BLaER1 treated with 17β-estradiol and CSF1 and Interleukin-3, amounts not matched to agents 10 nM and 100 nM (cell line): ENCODE data around the gene RNF150.

Experiments
- H3K27ac ChIP-seq, 11 experiments: shearing (Covaris generic); formaldehyde crosslinking; 2 replicates each; pipeline ENCODE4 v1.8.1; 2022
- H3K27me3 ChIP-seq, 11 experiments: shearing (Covaris generic); formaldehyde crosslinking; 2 replicates each; pipeline ENCODE4 v1.8.1; 2022
- H3K36me3 ChIP-seq, 11 experiments: shearing (Covaris generic); formaldehyde crosslinking; 2 replicates each; pipeline ENCODE4 v1.8.1; 2022
- H3K4me1 ChIP-seq, 10 experiments: shearing (Covaris generic); formaldehyde crosslinking; 2 replicates each; pipeline ENCODE4 v1.8.1; 2022
- H3K4me2 ChIP-seq, 11 experiments: shearing (Covaris generic); formaldehyde crosslinking; 2 replicates each; pipeline ENCODE4 v1.8.1; 2022
- H3K4me3 ChIP-seq, 10 experiments: shearing (Covaris generic); formaldehyde crosslinking; 2 replicates each; pipeline ENCODE4 v1.8.1; 2022
- H3K9ac ChIP-seq, 11 experiments: shearing (Covaris generic); formaldehyde crosslinking; 2 replicates each; pipeline ENCODE4 v1.8.1; 2022
- H3K9me3 ChIP-seq, 11 experiments: shearing (Covaris generic); formaldehyde crosslinking; replicated peaks in 1 of 11; 2 replicates each; pipeline ENCODE4 v1.8.1; 2022
- H4K20me1 ChIP-seq, 11 experiments: shearing (Covaris generic); formaldehyde crosslinking; 2 replicates each; pipeline ENCODE4 v1.8.1; 2022
- Cebpa-rat ChIP-seq, 11 experiments: shearing (Covaris generic); IDR thresholded peaks; 2 replicates each; pipeline ENCODE4 v1.8.1; 2022

Gene RNF150

DNA sequence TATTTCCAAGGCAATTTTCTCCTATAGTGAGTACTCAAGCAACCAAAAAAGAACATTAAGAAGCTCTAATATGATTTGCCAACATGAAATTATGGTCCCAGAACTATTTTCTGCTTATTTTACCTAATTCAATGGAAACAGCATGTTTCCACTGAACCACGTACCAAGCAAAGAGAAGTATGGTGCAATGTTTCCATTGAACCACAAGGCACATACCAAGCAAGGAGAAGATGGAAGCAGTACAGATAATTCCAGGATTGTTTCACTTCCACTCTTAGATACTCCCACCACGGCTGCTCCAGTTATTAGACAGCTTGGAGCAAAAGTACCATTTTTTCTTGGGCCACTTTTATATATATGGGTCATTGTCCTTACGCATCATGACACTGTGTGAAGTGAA, 164.9 kb downstream of the RNF150 start:
- Histone ChIP-seq H3K9me3 (no peaks in the 10 kb centered on the region), H4K20me1 (no peaks in the 10 kb centered on the region), H3K9ac (no peak overlapping the region), H3K27ac (no peak overlapping the region), H3K36me3 (no peaks in the 10 kb centered on the region), H3K4me2 (no peak overlapping the region), H3K4me1 (no peaks in the 10 kb centered on the region), H3K4me3 (no peak overlapping the region), H3K27me3 (no peaks in the 10 kb centered on the region)
- no peak for TF ChIP-seq Cebpa-rat (IDR thresholded peaks at IDR 0.05)

- no peak for TF ChIP-seq Cebpa-rat (IDR thresholded peaks at IDR 0.05)
- no peak overlapping the region for H3K4me2 ChIP-seq
- no peak overlapping the region for H3K27ac ChIP-seq
- no peak overlapping the region for H3K4me3 ChIP-seq
- no peaks in the 10 kb centered on the region for H3K9me3 ChIP-seq
- H3K9ac ChIP-seq: no peak overlapping the region
- no peaks in the 10 kb centered on the region for H3K4me1 ChIP-seq
- H3K36me3 ChIP-seq: no peaks in the 10 kb centered on the region
- H3K27me3 ChIP-seq: no peaks in the 10 kb centered on the region
- no peaks in the 10 kb centered on the region for H4K20me1 ChIP-seq
These were observed 169.4 kb downstream of the RNF150 start for GRCh38 chr4:140963883-140964282.

DNA sequence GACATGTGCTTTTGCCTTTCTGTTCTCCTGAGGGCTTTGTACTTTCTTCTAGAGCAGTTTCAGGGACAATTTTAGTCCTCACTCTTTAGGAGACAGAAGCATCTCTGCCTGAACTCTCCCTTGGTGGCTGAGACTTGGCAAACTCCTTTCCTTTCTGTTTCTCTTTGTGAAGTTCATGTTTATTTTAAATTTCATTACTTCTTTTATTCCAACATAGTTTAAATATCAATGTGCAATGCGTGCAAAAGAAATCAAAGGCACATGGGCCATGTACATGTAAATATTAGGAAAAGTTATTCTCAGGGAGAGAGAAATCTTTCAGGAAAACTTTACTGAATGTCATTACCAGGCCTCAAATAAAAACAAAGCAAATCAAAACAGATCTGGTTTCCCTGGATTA, 177.6 kb downstream of the RNF150 start:
- Histone ChIP-seq H3K27me3 (no peaks in the 10 kb centered on the region), H4K20me1 (no peaks in the 10 kb centered on the region), H3K4me1 (no peaks in the 10 kb centered on the region), H3K9me3 (peaks cover 4 to 8% (median 6%) of the 10 kb centered on the region in 11 experiments; a peak in 14 of 22 replicates), H3K9ac (no peak overlapping the region), H3K36me3 (no peaks in the 10 kb centered on the region), H3K4me3 (no peak overlapping the region), H3K4me2 (no peak overlapping the region), H3K27ac (no peak overlapping the region)
- TF ChIP-seq Cebpa-rat (IDR thresholded peaks at IDR 0.05): no peak

GRCh38 chr4:140952717-140953116, 180.6 kb downstream of the RNF150 start:
- Histone ChIP-seq H3K4me3 (no peak overlapping the region), H3K4me2 (no peak overlapping the region), H3K9me3 (peaks cover 4 to 8% (median 6%) of the 10 kb centered on the region in 11 experiments; a peak in 14 of 22 replicates), H3K27me3 (no peaks in the 10 kb centered on the region), H3K36me3 (no peaks in the 10 kb centered on the region), H3K4me1 (no peaks in the 10 kb centered on the region), H3K9ac (no peak overlapping the region), H3K27ac (no peak overlapping the region), H4K20me1 (no peaks in the 10 kb centered on the region)
- TF ChIP-seq Cebpa-rat (IDR thresholded peaks at IDR 0.05): no peak

DNA sequence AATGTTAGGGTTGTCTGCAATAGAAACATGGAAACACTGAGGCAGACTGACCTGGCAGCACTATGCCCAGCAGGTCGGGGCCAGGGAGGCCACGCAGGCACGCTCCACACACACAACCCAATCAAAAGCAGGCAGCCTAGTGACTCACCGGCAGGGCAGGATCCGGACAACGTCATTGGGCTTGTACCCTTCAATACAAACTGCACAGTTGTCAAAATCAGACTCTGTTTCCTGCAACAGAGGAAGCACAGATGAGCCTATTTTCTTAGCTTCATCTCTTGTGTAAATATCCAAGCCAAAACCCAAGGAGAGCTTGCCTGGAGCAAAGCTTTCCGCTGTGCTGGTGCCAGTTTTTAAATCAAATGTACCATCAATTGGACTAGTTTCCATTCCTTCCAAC, 185.8 kb downstream of the RNF150 start:
- Histone ChIP-seq H3K4me2 (no peak overlapping the region), H3K9ac (no peak overlapping the region), H3K36me3 (no peaks in the 10 kb centered on the region), H3K4me3 (no peak overlapping the region), H3K27ac (no peak overlapping the region), H3K9me3 (no peaks in the 10 kb centered on the region), H3K4me1 (no peaks in the 10 kb centered on the region), H4K20me1 (no peaks in the 10 kb centered on the region), H3K27me3 (no peaks in the 10 kb centered on the region)
- TF ChIP-seq Cebpa-rat (IDR thresholded peaks at IDR 0.05): no peak

GRCh38 chr4:140945106-140945505, 188.2 kb downstream of the RNF150 start:
- Histone ChIP-seq H4K20me1 (no peaks in the 10 kb centered on the region), H3K27ac (no peak overlapping the region), H3K36me3 (no peaks in the 10 kb centered on the region), H3K4me2 (no peak overlapping the region), H3K9ac (no peak overlapping the region), H3K4me3 (no peak overlapping the region), H3K4me1 (no peaks in the 10 kb centered on the region), H3K9me3 (no peaks in the 10 kb centered on the region; a peak in 1 of 22 replicates), H3K27me3 (no peaks in the 10 kb centered on the region)
- TF ChIP-seq Cebpa-rat (IDR thresholded peaks at IDR 0.05): no peak

DNA sequence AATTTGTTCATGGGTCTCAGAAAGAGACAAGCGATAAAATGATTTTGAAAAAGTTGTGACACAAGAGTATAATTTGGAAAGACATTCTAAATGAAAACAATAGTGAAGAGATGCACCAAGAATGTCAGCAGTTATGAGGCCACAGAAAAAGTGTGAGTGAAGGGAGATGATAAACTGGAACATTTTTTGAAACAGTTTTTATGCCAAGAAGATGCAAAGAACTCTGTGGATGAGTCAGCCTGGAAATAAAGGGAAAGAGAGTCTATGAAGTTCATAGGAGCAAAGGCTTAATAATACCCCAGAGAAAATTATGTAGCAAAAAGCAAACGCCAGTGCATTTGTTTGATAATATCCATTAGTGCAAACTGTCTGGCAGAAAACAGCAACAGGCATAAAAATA, 188.7 kb downstream of the RNF150 start:
- no peak for TF ChIP-seq Cebpa-rat (IDR thresholded peaks at IDR 0.05)
- Histone ChIP-seq H3K4me1 (no peaks in the 10 kb centered on the region), H3K27me3 (no peaks in the 10 kb centered on the region), H3K27ac (no peak overlapping the region), H3K36me3 (no peaks in the 10 kb centered on the region), H3K9ac (no peak overlapping the region), H3K4me2 (no peak overlapping the region), H3K9me3 (no peaks in the 10 kb centered on the region; a peak in 1 of 22 replicates), H4K20me1 (no peaks in the 10 kb centered on the region), H3K4me3 (no peak overlapping the region)

GRCh38 chr4:140944199-140944515, 189.1 kb downstream of the RNF150 start:
- Histone ChIP-seq H3K27ac (no peak overlapping the region), H3K4me3 (no peak overlapping the region), H3K9ac (no peak overlapping the region), H3K27me3 (no peaks in the 10 kb centered on the region), H3K4me1 (no peaks in the 10 kb centered on the region), H4K20me1 (no peaks in the 10 kb centered on the region), H3K4me2 (no peak overlapping the region), H3K9me3 (no peaks in the 10 kb centered on the region; a peak in 1 of 22 replicates), H3K36me3 (no peaks in the 10 kb centered on the region)
- TF ChIP-seq Cebpa-rat (IDR thresholded peaks at IDR 0.05): no peak

GRCh38 chr4:140943486-140944198, 189.6 kb downstream of the RNF150 start:
- Histone ChIP-seq H3K27me3 (no peaks in the 10 kb centered on the region), H3K36me3 (no peaks in the 10 kb centered on the region), H3K4me3 (no peak overlapping the region), H3K9ac (no peak overlapping the region), H3K4me1 (no peaks in the 10 kb centered on the region), H3K27ac (no peak overlapping the region), H3K4me2 (no peak overlapping the region), H4K20me1 (no peaks in the 10 kb centered on the region), H3K9me3 (no peaks in the 10 kb centered on the region; a peak in 1 of 22 replicates)
- no peak for TF ChIP-seq Cebpa-rat (IDR thresholded peaks at IDR 0.05)

GRCh38 chr4:140940589-140940988, 192.7 kb downstream of the RNF150 start:
- H3K9ac ChIP-seq: no peak overlapping the region
- H3K9me3 ChIP-seq: no peaks in the 10 kb centered on the region; a peak in 1 of 22 replicates
- no peak overlapping the region for H3K27ac ChIP-seq
- no peaks in the 10 kb centered on the region for H3K27me3 ChIP-seq
- H3K4me1 ChIP-seq: no peaks in the 10 kb centered on the region
- no peaks in the 10 kb centered on the region for H4K20me1 ChIP-seq
- no peak overlapping the region for H3K4me3 ChIP-seq
- H3K36me3 ChIP-seq: no peaks in the 10 kb centered on the region
- H3K4me2 ChIP-seq: no peak overlapping the region
- no peak for TF ChIP-seq Cebpa-rat (IDR thresholded peaks at IDR 0.05)
